Endodermal cell (in vitro differentiated cells): Measurements from ENCODE around the gene SSC5D. TPM values are rescaled to one million over a fixed set of nuclear protein-coding genes. Genes with fewer than 3 reads are reported as not detected.

ENCODE experiments used
- DNase-seq: peaks from one replicate; pipeline ENCODE4 v3.0.0-alpha.2; 2017
- H3K27ac ChIP-seq: 2 replicates; pipeline ENCODE4 v1.5.1; 2013; ENCODE audit warnings: mild to moderate bottlenecking, low read depth, low read length, moderate library complexity
- H3K27me3 ChIP-seq: 2 replicates; pipeline ENCODE4 v1.6.1; 2013; ENCODE audit warnings: mild to moderate bottlenecking, low read length, moderate library complexity; ENCODE audit not compliant: insufficient read depth, control insufficient read depth, poor library complexity, severe bottlenecking
- H3K36me3 ChIP-seq: 2 replicates; pipeline ENCODE4 v1.7.0; 2013; ENCODE audit warnings: mild to moderate bottlenecking, low read length, moderate library complexity; ENCODE audit not compliant: control insufficient read depth, insufficient read depth
- H3K4me1 ChIP-seq: one replicate; pipeline ENCODE4 v1.7.0; 2013; ENCODE audit warnings: low read length; ENCODE audit not compliant: control insufficient read depth, insufficient read depth
- H3K4me3 ChIP-seq: 2 replicates; pipeline ENCODE4 v1.5.1; 2013; ENCODE audit warnings: mild to moderate bottlenecking, low read length, moderate library complexity
- H3K9ac ChIP-seq: 2 replicates; pipeline ENCODE4 v1.6.1; 2013; ENCODE audit warnings: mild to moderate bottlenecking, low read length, moderate library complexity; ENCODE audit not compliant: poor library complexity, severe bottlenecking; ENCODE audit errors: extremely low read depth
- H3K9me3 ChIP-seq: 2 replicates; pipeline ENCODE4 v1.6.1; 2013; ENCODE audit warnings: mild to moderate bottlenecking, low read length, moderate library complexity; ENCODE audit not compliant: control insufficient read depth
- H3K27ac Mint-ChIP-seq: 2 replicates; pipeline ENCODE4 v1.8.0; 2020; ENCODE audit warnings: mixed read lengths
- H3K27me3 Mint-ChIP-seq: 2 replicates; pipeline ENCODE4 v1.8.0; 2021; ENCODE audit warnings: mild to moderate bottlenecking, mixed read lengths; ENCODE audit not compliant: insufficient read depth
- H3K36me3 Mint-ChIP-seq: 2 replicates; pipeline ENCODE4 v1.8.0; 2020; ENCODE audit warnings: low read depth, mixed read lengths
- H3K4me1 Mint-ChIP-seq: 2 replicates; pipeline ENCODE4 v1.8.0; 2020; ENCODE audit warnings: mixed read lengths
- H3K4me3 Mint-ChIP-seq: 2 replicates; pipeline ENCODE4 v1.8.0; 2020; ENCODE audit warnings: mild to moderate bottlenecking, moderate library complexity, mixed read lengths
- H3K9me3 Mint-ChIP-seq: 2 replicates; pipeline ENCODE4 v1.8.0; 2020; ENCODE audit warnings: mild to moderate bottlenecking, mixed read lengths
- CTCF ChIP-seq: fragments of 200-600 bp; sonication (generic); conservative IDR thresholded peaks from 2 replicates; pipeline ENCODE4 v1.5.0; 2021; ENCODE audit warnings: antibody characterized with exemption, mild to moderate bottlenecking
- WGBS, 2 experiments: methylation state at CpG; one replicate each; pipeline versions ENCODE4 v1.1.5 to v1.1.7; 2013; ENCODE audit warnings: missing lambda C conversion rate in 2 of 2, mixed read lengths in 1 of 2; ENCODE audit not compliant: insufficient coverage in 1 of 2, insufficient read length in 1 of 2; 5-methylcytosine and 5-hydroxymethylcytosine counted together
- total RNA-seq, 2 donors: library from RNA; stranded (reverse); fragmentation: NEBNext Ultra II Directional in 1 of 2; extraction: Animal tissue kit (Norgen Biotek cat#: 25700) in 1 of 2; gene quantifications; 2 replicates in 1 of 2; 3 replicates in 1 of 2; pipeline ENCODE4 v1.2.1, GENCODE V29; 2021

Gene SSC5D
- total RNA-seq, 2 donors from 2014 or later, result 1.4 to 2.4 TPM

GRCh38 chr19:55525289-55526101 is 37.3 kb downstream of the SSC5D start:
- Mint-ChIP-seq H3K4me1 (peaks cover 3% of the 10 kb centered on the region), H3K27me3 (peaks cover 13% of the 10 kb centered on the region), H3K27ac (no peak overlapping the region), H3K4me3 (peak overlapping the region; percentile 23), H3K9me3 (no peaks in the 10 kb centered on the region), H3K36me3 (peaks cover 3% of the 10 kb centered on the region)
- peaks cover 15% of the 10 kb centered on the region for H3K4me1 ChIP-seq
- H3K4me3 ChIP-seq, result no peak overlapping the region
- H3K9me3 ChIP-seq, result no peaks in the 10 kb centered on the region
- no peak for TF ChIP-seq CTCF
- no peaks in the 10 kb centered on the region for H3K36me3 ChIP-seq
- no peaks in the 10 kb centered on the region for H3K27me3 ChIP-seq
- no peak overlapping the region for H3K9ac ChIP-seq
- no peak overlapping the region for H3K27ac ChIP-seq
- WGBS, 2 experiments, result 61 to 68% methylated on average over 21 to 27 of the region's 29 CpGs
- peak; percentile 92 for DNase-seq

GRCh38 chr19:55526216-55527196 is 38.3 kb downstream of the SSC5D start:
- H3K4me1 ChIP-seq, result peaks cover 15% of the 10 kb centered on the region
- H3K4me3 ChIP-seq, result no peak overlapping the region
- peaks cover 3% of the 10 kb centered on the region for H3K36me3 Mint-ChIP-seq
- 58 to 68% methylated on average over 18 to 35 of the region's 35 CpGs for WGBS, 2 experiments
- no peak overlapping the region for H3K27ac ChIP-seq
- peak; percentile 89 for DNase-seq
- H3K9me3 Mint-ChIP-seq, result no peaks in the 10 kb centered on the region
- no peak for TF ChIP-seq CTCF
- H3K4me1 Mint-ChIP-seq, result peaks cover 3% of the 10 kb centered on the region
- H3K36me3 ChIP-seq, result no peaks in the 10 kb centered on the region
- H3K27ac Mint-ChIP-seq, result no peak overlapping the region
- H3K27me3 Mint-ChIP-seq, result peaks cover 11% of the 10 kb centered on the region
- no peaks in the 10 kb centered on the region for H3K27me3 ChIP-seq
- no peaks in the 10 kb centered on the region for H3K9me3 ChIP-seq
- peak overlapping the region; percentile 23 for H3K4me3 Mint-ChIP-seq
- peak overlapping the region; percentile 13 for H3K9ac ChIP-seq

- Histone ChIP-seq H3K4me3 (no peak overlapping the region), H3K4me1 (peaks cover 15% of the 10 kb centered on the region), H3K9ac (no peak overlapping the region), H3K27me3 (no peaks in the 10 kb centered on the region), H3K27ac (no peak overlapping the region), H3K9me3 (no peaks in the 10 kb centered on the region), H3K36me3 (no peaks in the 10 kb centered on the region)
- Mint-ChIP-seq H3K27ac (no peak overlapping the region), H3K9me3 (no peaks in the 10 kb centered on the region), H3K27me3 (peaks cover 11% of the 10 kb centered on the region), H3K4me1 (peaks cover 3% of the 10 kb centered on the region), H3K36me3 (peaks cover 3% of the 10 kb centered on the region), H3K4me3 (no peak overlapping the region)
- no peak for TF ChIP-seq CTCF
- 78 to 86% methylated on average over 18 to 22 of the region's 22 CpGs for WGBS, 2 experiments
- no peak for DNase-seq
These were observed 39.2 kb downstream of the SSC5D start for GRCh38 chr19:55527197-55528029.
